Suppressor macrophage treated with lipopolysaccharide for 1 hour (primary cell): Measurements from ENCODE around the gene OR10G7.
"Not testable (repeated sequence)": the region's sequence is repeated elsewhere in the genome, so short reads cannot be mapped to it uniquely, and the experiment has no call there.

Experiments used
- DNase-seq, 3 donors: peaks; one replicate each; pipeline ENCODE4 v3.0.0-alpha.2; 2020 to 2022

Gene OR10G7

DNA sequence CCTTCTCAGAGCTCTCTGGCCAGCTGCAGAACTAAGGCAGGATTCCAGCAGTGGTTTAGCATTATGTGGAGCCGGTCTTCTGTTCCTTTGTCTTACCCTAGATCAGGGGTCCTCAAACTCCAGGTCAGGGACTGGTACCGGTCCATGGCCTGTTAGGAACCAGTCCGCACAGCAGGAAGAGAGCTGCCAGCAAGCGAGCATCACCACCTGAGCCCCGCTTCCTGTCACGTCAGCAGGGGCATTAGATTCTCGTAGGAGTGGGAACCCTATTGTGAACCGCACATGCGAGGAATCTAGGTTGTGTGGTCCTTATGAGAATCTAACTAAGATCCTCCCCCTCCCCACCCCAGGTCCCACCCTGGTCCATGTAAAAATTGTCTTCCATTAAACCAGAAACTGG lies 1.6 kb downstream of the OR10G7 start:
- no peak for DNase-seq

DNA sequence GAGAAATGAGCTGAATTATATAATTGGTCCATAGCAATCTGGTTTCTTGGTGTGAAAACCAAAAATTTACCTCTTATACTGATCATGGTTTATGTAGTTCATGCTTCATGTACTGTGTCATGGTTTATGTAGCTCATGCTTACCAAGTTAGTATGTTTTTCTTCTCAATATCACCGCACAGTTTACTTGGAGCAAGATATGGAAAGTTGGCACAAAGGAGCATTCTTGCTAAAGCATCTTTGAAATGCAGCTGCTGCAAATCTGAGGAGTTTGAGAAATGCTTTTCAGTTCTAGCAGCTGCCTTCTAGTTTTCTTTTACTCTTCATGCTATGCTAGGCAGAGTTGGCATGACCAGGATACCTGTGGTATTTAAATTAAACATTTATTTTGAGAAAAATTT lies 4.5 kb downstream of the OR10G7 start:
- DNase-seq = no peak

DNA sequence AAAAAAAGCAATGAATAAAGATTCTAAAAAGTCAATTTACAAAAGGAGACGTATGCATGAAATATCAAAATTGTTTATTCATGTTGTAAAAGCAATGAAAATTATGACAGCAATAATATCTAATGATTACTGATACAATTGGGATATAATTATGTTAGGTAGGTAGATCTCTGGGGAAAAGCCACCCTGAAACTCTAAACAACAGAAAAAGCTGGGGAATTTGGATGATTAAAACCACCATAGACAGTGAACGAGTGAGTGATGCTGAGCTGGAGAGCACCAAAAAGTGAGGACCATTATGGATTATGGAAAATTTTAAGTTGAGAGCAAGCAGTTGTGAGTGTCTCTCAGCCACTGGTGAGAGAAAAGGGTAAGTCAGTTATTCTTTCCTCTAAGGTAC lies 14.6 kb downstream of the OR10G7 start, which contains the start of gene OR10G8:
TSS of gene OR10G8 (plus strand) at position 301 of the 400 bp plus-strand sequence. CDS start 2,825 bp downstream, outside the sequence.
- DNase-seq = no peak

DNA sequence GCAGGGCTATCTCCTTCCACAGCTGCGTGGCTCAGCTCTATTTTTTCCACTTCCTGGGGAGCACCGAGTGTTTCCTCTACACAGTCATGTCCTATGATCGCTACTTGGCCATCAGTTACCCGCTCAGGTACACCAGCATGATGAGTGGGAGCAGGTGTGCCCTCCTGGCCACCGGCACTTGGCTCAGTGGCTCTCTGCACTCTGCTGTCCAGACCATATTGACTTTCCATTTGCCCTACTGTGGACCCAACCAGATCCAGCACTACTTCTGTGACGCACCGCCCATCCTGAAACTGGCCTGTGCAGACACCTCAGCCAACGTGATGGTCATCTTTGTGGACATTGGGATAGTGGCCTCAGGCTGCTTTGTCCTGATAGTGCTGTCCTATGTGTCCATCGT lies 25.3 kb downstream of the OR10G7 start:
- DNase-seq = not testable (repeated sequence)

DNA sequence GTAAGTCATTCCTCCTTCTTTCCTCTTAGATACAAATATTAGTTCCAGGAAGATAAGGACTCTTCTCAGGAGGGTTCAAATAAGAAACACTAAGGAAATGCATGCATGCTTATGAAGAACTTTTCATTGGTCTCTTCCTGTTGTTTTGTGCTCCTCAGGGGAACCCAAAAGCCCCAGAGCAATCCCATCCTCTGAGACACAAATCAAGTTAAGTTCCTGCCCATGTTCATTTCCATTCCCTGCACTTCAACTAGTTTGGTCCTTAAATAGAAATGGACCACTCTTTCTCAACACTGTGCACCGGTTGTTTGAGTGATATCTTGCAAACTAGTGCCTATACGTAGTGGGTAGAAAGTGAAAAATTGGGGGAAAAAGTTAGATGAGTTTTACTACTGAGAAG lies 28.4 kb downstream of the OR10G7 start, which contains the start of gene OR10G4:
TSS of gene OR10G4 (plus strand) at position 301 of the 400 bp plus-strand sequence. CDS start 2,578 bp downstream, outside the sequence.
- DNase-seq = no peak

DNA sequence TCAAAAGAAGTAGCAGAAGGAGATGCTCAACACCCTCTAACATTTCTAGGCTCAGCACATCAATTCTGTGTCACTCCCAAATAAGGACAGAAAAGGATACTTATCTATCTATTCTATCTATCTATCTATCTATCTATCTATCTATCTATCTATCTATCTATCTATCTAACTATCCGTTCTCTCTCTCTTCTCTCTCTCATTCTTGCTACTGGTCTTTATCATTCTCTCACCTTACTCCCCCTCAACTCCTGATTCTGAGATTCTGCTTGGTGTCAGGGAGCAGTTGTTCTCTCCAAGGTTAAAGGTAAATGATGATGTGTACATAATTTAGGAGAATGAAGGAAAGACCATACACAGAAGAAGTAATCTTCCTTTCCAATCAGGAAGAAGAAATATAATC lies 46.0 kb downstream of the OR10G7 start, which contains the start of gene OR10G6:
TSS of gene OR10G6 (minus strand) at position 43 of the 400 bp plus-strand sequence. CDS start at position 43, 0 bp downstream.
- no peak for DNase-seq
